Stimulated activated CD4-positive, alpha-beta T cell treated with anti-CD3 and anti-CD28 coated beads, TNF-alpha, amount 100 ng/mL, for 1 hour (primary cell): ENCODE results near the gene KCNH8.
"Not testable (repeated sequence)": the region's sequence is repeated elsewhere in the genome, so short reads cannot be mapped to it uniquely, and the experiment has no call there.

Experiments used
- DNase-seq, 3 donors: peaks; one replicate each; pipeline ENCODE4 v3.0.0-alpha.2; 2020; ENCODE audit warnings: low read depth in 3 of 3, low spot score in 1 of 3

The KCNH8 gene

GRCh38 chr3:19147905-19148767 lies at the start of gene KCNH8:
TSS of gene KCNH8 (plus strand) at chr3:19148510. CDS start at chr3:19148720, 210 bp downstream.
- DNase-seq: no peak

- not testable (repeated sequence) for DNase-seq
Measured at GRCh38 chr3:19102654-19103290, 45.5 kb upstream of the KCNH8 start.

GRCh38 chr3:19103510-19103909 lies 44.8 kb upstream of the KCNH8 start:
- DNase-seq: no peak

GRCh38 chr3:19104459-19104858 lies 43.9 kb upstream of the KCNH8 start:
- no peak for DNase-seq

GRCh38 chr3:19105826-19106225 lies 42.5 kb upstream of the KCNH8 start:
- DNase-seq: no peak

GRCh38 chr3:19106307-19106706 lies 42.0 kb upstream of the KCNH8 start:
- no peak for DNase-seq

GRCh38 chr3:19107719-19108118 lies 40.6 kb upstream of the KCNH8 start:
- no peak for DNase-seq

- no peak for DNase-seq
Measured at GRCh38 chr3:19110335-19110895, 37.9 kb upstream of the KCNH8 start.

- no peak for DNase-seq
Measured at GRCh38 chr3:19114461-19114860, 33.8 kb upstream of the KCNH8 start.

- no peak for DNase-seq
Measured at GRCh38 chr3:19116239-19116638, 32.1 kb upstream of the KCNH8 start.

GRCh38 chr3:19124752-19125151 lies 23.6 kb upstream of the KCNH8 start:
- no peak for DNase-seq

GRCh38 chr3:19139863-19140262 lies 8.4 kb upstream of the KCNH8 start:
- DNase-seq: no peak

- DNase-seq: peak; percentile 9 to 38 (median 9)
Measured at GRCh38 chr3:19146685-19147650, 1.3 kb upstream of the KCNH8 start.

- no peak for DNase-seq
Measured at GRCh38 chr3:19148768-19149091, 420 bp downstream of the KCNH8 start.

- DNase-seq: no peak
Measured at GRCh38 chr3:19149368-19149767, 1.1 kb downstream of the KCNH8 start.

GRCh38 chr3:19151171-19151570 lies 2.9 kb downstream of the KCNH8 start:
- DNase-seq: no peak

- DNase-seq: no peak
Measured at GRCh38 chr3:19154693-19155250, 6.5 kb downstream of the KCNH8 start.

GRCh38 chr3:19155375-19155774 lies 7.1 kb downstream of the KCNH8 start:
- DNase-seq: no peak

- no peak for DNase-seq
Measured at GRCh38 chr3:19159966-19160635, 11.8 kb downstream of the KCNH8 start.

GRCh38 chr3:19165654-19166053 lies 17.3 kb downstream of the KCNH8 start:
- no peak for DNase-seq
